ENCODE measurements around the gene FTL. TPM values are rescaled to one million over a fixed set of nuclear protein-coding genes. Genes with fewer than 3 reads are reported as not detected.

The FTL gene
- polyA plus RNA-seq, 1 donor from 2014 or later, result 7,236 TPM

DNA sequence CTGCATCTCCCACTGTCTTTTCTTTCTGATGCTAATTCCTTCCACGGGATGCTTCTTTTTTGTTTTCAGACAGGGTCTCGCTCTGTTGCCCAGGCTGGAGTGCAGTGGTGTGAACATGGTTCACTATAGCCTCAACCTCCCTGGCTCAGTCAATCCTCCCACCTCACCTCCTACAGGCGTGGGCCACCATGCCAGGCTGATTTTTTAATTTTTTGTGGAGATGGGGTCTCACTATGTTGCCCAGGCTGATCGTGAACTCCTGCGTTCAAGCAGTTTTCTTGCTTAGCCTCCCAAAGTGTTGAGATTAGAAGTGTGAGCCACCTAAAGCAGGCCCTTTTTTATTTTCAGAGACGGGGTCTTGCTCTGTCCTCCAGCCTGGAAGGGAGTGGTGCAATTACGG is 23.2 kb downstream of the FTL start:
- peaks cover 9 to 15% (median 14%) of the 10 kb centered on the region in 3 donors for H3K4me1 Mint-ChIP-seq
- H3K27ac Mint-ChIP-seq, result peak overlapping the region in 1 of 3 donors; percentile 47
- H3K9me3 Mint-ChIP-seq, result no peaks in the 10 kb centered on the region
- H3K36me3 Mint-ChIP-seq, result peaks cover 10% of the 10 kb centered on the region
- H3K27me3 Mint-ChIP-seq, result peaks cover 2% of the 10 kb centered on the region
- no peak overlapping the region for H3K4me3 Mint-ChIP-seq

DNA sequence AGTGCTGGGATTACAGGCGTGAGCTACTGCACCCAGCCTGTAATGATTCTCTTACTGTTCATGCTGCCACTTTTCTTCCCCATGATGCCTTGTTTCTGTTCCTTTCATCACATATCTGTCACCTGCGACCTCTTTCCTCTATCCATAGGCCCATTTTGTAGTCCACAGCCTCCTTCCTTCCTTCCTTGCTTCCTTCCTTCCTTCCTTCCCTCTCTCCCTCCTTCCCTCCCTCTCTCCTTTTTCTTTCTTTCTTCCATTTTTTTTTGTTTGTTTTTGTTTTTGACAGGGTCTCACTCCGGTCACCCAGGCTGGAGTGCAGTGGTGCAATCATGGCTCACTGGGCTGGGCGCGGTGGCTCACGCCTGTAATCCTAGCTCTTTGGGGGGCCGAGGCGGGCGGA is 23.8 kb downstream of the FTL start:
- H3K9me3 Mint-ChIP-seq, result no peaks in the 10 kb centered on the region
- H3K4me3 Mint-ChIP-seq, result no peak overlapping the region
- peaks cover 9% of the 10 kb centered on the region for H3K36me3 Mint-ChIP-seq
- peaks cover 2% of the 10 kb centered on the region for H3K27me3 Mint-ChIP-seq
- peaks cover 10 to 17% (median 16%) of the 10 kb centered on the region in 3 donors for H3K4me1 Mint-ChIP-seq
- peak overlapping the region in 1 of 3 donors; percentile 47 for H3K27ac Mint-ChIP-seq

DNA sequence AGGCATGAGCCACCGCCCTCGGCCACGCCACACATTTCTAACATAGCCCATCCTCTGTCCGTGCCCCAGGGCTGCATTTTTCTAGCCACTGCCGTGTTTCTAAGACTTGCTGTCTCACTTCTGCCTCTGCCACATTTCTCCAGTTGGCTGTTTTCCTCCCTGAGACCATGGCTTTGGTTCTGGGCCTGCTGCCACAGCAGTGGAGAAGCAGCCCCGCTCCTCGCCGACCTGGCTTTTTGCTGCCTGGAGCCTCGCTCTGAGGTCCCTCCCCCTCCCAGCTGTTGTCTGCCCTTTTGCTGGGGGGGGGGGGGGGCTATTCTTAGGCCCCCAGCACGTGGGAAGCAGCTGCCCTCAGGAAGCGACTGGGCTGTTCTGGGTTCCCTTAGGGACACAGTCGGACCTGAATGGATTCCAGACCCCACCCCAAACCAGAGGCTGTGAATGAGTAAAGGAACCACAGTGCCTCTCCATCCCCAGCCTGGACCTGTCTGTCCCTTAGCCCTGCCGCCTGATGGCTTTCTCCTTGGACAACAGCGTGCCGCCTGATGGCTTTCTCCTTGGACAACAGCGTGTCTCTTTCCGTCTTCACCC is 24.7 kb downstream of the FTL start:
- peaks cover 9% of the 10 kb centered on the region for H3K36me3 Mint-ChIP-seq
- H3K4me3 Mint-ChIP-seq, result peak overlapping the region in 2 of 4 donors; percentile 7 to 17
- H3K27ac Mint-ChIP-seq, result no peak overlapping the region
- peaks cover 2% of the 10 kb centered on the region for H3K27me3 Mint-ChIP-seq
- H3K4me1 Mint-ChIP-seq, result peaks cover 11 to 22% (median 22%) of the 10 kb centered on the region in 3 donors
- no peaks in the 10 kb centered on the region for H3K9me3 Mint-ChIP-seq

DNA sequence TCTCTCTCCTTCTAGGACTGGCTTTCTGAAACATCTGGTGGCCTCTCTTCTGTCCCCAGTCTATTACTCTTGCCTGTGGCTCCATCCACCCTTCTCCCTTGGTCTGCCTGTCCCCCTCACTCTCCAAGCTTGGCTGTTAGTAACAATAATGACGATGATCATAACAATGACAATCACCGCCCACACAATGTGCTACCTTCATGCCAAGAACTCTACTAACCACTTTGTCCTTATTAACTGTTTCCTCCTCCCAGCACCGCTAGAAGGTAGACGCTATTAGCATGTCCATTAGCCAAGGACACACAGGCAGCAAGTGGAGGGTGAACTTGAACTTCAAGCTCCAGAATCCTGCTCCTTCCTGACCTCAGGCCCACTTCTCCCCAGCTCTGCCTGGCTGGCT is 25.3 kb downstream of the FTL start:
- H3K4me3 Mint-ChIP-seq, result peak overlapping the region in 1 of 4 donors; percentile 7
- H3K27me3 Mint-ChIP-seq, result peaks cover 2% of the 10 kb centered on the region
- H3K27ac Mint-ChIP-seq, result peak overlapping the region in 1 of 3 donors; percentile 9
- no peaks in the 10 kb centered on the region for H3K9me3 Mint-ChIP-seq
- peaks cover 14 to 27% (median 27%) of the 10 kb centered on the region in 3 donors for H3K4me1 Mint-ChIP-seq
- peaks cover 6% of the 10 kb centered on the region for H3K36me3 Mint-ChIP-seq

DNA sequence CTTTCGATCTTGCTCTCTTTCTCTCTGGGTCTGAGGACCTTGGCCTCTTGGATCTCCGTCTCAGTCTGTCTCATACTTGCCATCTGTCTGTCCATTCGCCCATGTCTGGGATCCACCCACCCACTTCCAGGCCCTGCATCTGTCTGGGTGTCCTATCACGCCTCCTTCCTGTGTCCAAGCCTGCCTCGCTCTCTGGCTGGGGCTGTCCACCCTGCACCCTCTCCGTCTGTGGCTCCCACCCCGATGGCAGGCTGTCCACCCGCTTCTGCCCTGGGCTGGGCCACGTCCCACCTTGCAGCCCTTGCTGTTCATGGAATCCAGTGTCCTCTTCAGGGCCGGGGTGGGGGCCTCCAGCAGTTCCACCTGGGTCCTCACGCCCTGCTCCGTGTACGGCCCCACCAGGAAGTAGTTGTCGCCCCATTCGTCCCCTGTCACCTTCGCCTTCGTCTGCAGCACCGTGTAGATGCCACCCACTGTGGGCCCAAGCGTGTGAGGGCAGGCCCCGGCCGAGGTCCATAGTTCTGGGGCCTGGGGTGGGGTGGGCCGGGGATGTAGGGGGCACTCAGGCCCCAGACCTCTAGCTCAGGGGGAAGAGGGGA is 26.0 kb downstream of the FTL start:
- H3K27ac Mint-ChIP-seq, result no peak overlapping the region

DNA sequence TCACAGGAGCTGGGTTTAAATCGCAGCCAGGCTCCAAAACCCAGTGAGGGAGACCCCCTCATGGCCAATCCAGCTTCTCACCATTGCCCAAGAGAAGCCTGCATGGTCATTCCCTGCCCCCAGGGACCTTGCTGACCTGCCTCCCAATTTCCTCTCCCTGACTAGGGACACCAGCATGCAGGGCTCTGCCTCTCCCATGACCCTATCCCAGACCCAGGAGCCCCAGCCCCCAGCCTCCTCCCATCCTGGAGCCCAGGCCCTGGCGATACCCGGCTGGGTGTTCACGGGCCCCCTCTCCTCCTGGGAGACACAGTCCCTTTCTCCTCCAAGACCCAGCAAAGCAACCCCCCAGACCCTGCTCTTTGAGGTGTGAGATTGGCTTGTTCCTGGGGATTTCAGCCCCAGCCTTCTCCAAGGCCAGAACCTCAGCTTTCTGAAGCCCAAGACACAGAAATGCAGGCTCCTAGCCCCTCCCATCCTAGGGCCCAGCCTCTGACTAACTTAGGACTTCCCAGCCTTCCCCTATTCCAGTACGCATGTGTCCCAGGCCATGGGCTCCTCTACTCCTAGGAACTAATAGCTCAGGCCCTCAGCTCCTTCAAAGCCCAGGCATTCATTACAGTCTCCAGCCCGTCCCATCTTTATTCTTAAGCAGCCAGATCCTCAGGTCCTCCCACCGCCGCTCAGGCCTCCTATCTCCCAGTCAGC is 26.9 kb downstream of the FTL start:
- peak overlapping the region; percentile 93 to 98 (median 94) for H3K4me3 Mint-ChIP-seq
- H3K27me3 Mint-ChIP-seq, result peaks cover 2% of the 10 kb centered on the region
- peaks cover 5% of the 10 kb centered on the region for H3K36me3 Mint-ChIP-seq
- H3K9me3 Mint-ChIP-seq, result no peaks in the 10 kb centered on the region
- H3K4me1 Mint-ChIP-seq, result peaks cover 14 to 27% (median 27%) of the 10 kb centered on the region in 3 donors
- H3K27ac Mint-ChIP-seq, result peak overlapping the region; percentile 46 to 93 (median 83)

More for the DNA sequence above, 26.0 kb downstream of the FTL start:
- Mint-ChIP-seq H3K36me3 (peaks cover 5% of the 10 kb centered on the region), H3K4me1 (peaks cover 14 to 27% (median 27%) of the 10 kb centered on the region in 3 donors), H3K4me3 (peak overlapping the region in 1 of 4 donors; percentile 29), H3K27me3 (peaks cover 2% of the 10 kb centered on the region), H3K9me3 (no peaks in the 10 kb centered on the region)

DNA sequence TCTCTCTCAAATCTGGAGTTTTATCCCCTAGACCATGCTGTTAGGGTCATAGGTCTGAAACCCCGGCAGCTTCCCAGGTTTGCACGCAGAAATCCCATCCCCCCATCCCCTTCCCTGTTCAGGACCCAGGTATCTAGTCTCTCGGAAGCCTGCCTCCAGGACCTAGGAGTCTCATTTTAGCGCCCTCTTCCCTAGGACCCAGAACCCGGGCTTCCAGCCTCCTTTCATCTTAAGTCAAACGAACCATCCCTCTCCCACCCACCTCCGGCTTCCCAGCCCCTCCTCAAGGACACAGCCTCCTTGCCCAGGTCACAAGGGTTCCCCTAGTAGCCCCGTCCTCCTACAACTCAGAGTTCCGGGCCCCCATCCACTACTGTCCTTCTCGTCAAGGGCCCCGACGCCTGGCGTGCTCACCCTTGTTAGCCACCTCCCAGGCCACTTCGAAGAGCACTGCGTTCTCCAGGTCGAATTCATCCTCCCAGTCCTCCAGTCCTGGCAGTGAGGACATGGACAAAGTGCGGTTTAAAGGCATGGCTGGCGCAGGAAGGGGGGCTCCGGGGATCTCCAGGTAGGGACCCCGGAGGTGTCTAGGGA is 27.6 kb downstream of the FTL start:
- Mint-ChIP-seq H3K36me3 (peaks cover 5% of the 10 kb centered on the region), H3K27ac (peak overlapping the region; percentile 83 to 93 (median 89)), H3K4me3 (peak overlapping the region; percentile 93 to 98 (median 94)), H3K4me1 (peaks cover 14 to 27% (median 27%) of the 10 kb centered on the region in 3 donors), H3K9me3 (no peaks in the 10 kb centered on the region), H3K27me3 (no peaks in the 10 kb centered on the region)

DNA sequence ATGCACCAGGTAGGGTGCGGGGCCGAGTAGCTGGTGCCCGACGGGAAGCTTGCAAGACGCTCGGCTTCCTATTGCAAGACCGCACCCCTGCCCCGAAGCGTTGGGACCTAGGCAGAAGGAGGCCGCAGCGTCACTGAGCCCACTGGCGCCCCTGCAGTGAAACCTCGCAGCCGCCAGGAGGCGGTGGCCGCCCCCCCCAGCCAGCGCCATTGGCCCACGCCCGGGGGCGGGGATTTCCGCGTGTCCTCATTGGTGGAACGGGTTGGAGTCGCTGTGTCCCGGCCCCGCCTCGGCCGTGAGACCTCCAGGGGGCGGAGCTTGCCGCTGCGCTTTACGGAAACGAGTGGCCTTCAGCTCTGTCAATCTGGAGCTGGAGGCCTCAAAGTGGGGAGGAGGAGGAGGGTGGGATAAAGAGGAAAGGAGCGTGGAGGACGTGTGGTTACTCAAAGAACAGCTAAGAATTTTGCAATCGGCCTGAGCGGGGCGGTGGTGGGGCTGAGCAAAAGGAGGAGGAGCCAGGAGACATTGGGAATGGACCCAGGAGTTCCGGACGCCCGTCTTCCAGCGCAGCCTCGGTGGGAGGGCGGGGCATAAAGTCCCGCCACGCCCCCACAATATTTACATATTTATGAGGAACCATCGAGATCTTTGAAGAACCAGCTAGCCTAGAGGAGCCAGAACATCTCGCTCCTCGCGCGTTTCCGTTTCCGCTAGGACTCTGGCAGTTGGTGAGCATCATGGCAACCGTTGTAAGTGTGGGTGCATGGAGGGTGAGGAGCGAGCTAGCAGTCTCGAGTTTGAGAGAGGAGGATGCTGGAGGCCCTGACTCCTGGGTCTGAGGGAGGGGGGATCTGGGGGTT is 28.3 kb downstream of the FTL start, which contains the start of the genes GYS1 and RUVBL2:
GYS1 (minus strand) TSS at position 135 of the 860 bp plus-strand sequence. CDS start 197 bp downstream, outside the sequence.
RUVBL2 (plus strand) TSS at position 713 of the 860 bp plus-strand sequence; CDS start at position 738, 25 bp downstream.
- peak within 1 kb of the TSS; percentile 83 to 99 (median 93) for H3K27ac Mint-ChIP-seq
- H3K9me3 Mint-ChIP-seq, result no peaks in the 10 kb centered on the region
- peaks cover 14 to 25% (median 24%) of the 10 kb centered on the region in 3 donors for H3K4me1 Mint-ChIP-seq
- peak within 1 kb of the TSS; percentile 93 to 98 (median 94) for H3K4me3 Mint-ChIP-seq
- H3K36me3 Mint-ChIP-seq, result peaks cover 5% of the 10 kb centered on the region
- H3K27me3 Mint-ChIP-seq, result no peaks in the 10 kb centered on the region

DNA sequence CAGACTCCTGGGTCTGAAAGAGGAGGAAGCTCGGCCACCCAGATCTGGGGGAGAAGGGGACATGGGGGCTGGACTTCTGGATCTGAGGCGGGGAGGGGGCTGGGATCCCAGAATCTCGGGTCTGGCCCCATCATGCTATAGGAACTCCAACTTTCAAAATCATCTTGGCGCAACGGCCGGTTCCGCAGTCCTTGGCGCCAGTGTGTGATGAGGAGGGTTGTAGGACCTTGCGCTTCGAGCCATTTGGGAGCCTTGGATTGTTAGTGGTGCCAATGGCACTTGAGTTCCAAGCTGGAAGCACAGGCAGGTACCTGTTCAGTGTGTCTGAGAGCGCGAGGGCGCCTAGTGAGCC is 28.9 kb downstream of the FTL start:
- peak overlapping the region; percentile 83 to 99 (median 93) for H3K27ac Mint-ChIP-seq
- H3K27me3 Mint-ChIP-seq, result no peaks in the 10 kb centered on the region
- H3K4me1 Mint-ChIP-seq, result peaks cover 14 to 25% (median 24%) of the 10 kb centered on the region in 3 donors
- H3K9me3 Mint-ChIP-seq, result no peaks in the 10 kb centered on the region
- peaks cover 5% of the 10 kb centered on the region for H3K36me3 Mint-ChIP-seq
- H3K4me3 Mint-ChIP-seq, result peak overlapping the region; percentile 93 to 98 (median 94)

DNA sequence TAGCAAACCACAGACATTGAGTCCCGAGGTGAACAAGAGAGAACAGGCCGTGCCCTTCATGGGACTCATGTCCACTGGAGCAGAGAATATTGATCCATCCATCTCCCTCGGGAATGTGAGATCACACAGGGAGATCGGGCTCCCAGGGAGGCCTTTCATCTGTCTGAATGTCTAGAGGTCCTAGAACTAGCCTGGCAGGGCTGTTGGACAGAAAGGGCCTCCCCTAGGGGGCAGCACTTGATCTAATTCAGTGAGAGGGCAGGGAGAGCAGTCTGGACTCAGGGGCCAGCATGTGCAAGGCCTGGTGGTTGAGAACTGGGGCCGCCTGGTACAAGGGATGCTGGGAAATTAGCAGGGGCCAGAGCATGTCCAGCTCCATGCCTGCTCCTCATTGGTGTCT is 32.9 kb downstream of the FTL start:
- H3K4me3 Mint-ChIP-seq, result peak overlapping the region in 1 of 4 donors; percentile 60
- H3K9me3 Mint-ChIP-seq, result no peaks in the 10 kb centered on the region
- peak overlapping the region in 1 of 3 donors; percentile 11 for H3K27ac Mint-ChIP-seq
- H3K27me3 Mint-ChIP-seq, result no peaks in the 10 kb centered on the region
- peaks cover 14 to 18% (median 18%) of the 10 kb centered on the region in 3 donors for H3K4me1 Mint-ChIP-seq
- H3K36me3 Mint-ChIP-seq, result peaks cover 5% of the 10 kb centered on the region

DNA sequence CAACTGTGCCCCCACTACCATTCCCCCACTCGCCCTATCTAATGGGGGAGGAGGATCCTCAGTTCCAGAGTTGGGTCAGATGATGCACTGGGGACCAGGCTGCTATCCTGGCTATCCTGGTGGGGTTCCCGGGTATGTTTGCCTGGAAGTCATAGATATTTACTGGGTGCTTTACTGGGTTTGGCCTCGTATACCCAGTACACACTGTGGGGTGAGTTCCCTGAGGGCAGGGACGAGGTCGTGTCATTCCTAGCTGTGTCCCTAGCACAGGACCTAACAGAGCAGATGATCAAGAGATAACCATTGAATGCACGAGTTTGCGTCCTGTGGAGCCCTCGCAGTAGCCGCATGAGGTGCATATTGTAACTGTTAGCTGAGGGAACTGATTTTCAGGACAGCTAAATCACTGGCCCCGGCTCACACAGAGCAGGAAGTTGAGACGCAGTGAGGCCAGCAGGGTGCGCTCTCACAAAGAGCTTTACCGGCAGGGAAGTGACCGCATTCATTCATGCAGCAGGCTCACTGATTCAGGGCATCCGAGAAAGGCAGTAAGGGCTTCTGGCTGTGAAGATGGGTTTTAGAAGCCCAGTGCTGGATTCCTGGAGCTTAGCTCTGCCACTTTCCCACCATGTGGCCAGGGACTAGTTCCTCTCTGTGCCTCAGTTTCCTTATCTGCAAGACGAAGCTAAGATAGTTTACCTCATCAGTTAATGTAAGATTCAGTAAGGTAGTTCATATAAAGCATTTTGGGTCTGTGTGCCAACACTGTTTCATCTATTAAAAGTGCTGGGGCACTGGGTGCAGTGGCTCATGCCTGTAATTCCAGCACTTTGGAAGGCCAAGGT is 34.6 kb downstream of the FTL start:
- Mint-ChIP-seq H3K4me1 (peaks cover 9 to 11% (median 10%) of the 10 kb centered on the region in 3 donors), H3K27ac (no peak overlapping the region), H3K27me3 (no peaks in the 10 kb centered on the region), H3K9me3 (no peaks in the 10 kb centered on the region), H3K4me3 (peak overlapping the region in 1 of 4 donors; percentile 33), H3K36me3 (peaks cover 3% of the 10 kb centered on the region)

DNA sequence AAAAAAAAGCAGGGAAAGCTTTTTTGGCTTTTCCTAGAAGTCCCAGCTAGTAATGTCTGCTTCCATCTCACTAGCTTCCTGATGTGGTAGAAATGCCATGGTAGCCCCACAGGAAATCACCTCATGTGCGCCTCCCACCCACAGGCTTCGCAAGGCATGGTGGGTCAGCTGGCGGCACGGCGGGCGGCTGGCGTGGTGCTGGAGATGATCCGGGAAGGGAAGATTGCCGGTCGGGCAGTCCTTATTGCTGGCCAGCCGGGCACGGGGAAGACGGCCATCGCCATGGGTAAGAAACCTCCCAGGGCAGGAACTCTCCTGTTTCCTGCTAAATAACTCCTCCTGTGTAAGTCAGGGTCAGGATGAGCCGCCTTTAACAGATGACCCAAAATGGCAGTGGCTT is 39.0 kb downstream of the FTL start:
- Mint-ChIP-seq H3K27me3 (no peaks in the 10 kb centered on the region), H3K36me3 (peaks cover 3% of the 10 kb centered on the region), H3K9me3 (no peaks in the 10 kb centered on the region), H3K27ac (no peak overlapping the region), H3K4me1 (peaks cover 4 to 6% (median 5%) of the 10 kb centered on the region in 3 donors), H3K4me3 (no peak overlapping the region)

DNA sequence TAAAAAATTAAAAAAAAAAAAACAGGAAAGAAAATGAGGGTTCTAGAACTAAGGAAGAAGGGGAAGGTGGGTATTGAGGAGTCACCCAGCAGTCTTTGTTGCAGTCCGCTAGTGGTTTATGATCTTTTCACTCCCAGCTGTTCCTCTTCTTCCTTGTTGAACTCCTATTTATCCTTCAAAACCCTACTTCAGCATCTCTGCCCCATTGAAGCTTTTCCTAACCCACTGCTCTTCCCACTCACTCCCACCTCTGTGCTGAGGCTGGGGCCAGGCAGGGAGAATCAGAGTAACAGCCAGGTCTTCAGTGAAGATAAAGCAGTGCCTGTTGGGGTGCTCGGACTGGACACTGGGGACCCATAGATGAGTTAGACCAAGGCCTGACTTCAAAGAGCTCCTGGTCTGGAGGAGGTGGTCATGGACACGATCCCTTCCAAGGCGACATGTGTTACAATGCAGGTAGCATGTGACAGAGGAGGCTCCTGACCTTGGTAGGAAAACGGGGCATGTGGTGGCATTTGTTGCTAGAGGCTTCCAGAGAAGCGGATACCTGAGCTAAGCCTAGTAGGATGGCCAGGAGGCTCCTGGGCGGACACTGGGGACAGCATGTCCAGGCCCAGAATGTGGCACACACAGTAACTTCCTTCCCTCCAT is 40.0 kb downstream of the FTL start:
- H3K4me1 Mint-ChIP-seq, result peaks cover 0 to 2% (median 0%) of the 10 kb centered on the region in 3 donors
- no peak overlapping the region for H3K4me3 Mint-ChIP-seq
- no peaks in the 10 kb centered on the region for H3K27me3 Mint-ChIP-seq
- H3K27ac Mint-ChIP-seq, result no peak overlapping the region
- H3K9me3 Mint-ChIP-seq, result no peaks in the 10 kb centered on the region
- no peaks in the 10 kb centered on the region for H3K36me3 Mint-ChIP-seq
